Measurements from ENCODE around the gene SNRNP200. TPM values are rescaled to one million over a fixed set of nuclear protein-coding genes. Genes with fewer than 3 reads are reported as not detected.

SNRNP200 gene
- 109 to 121 TPM (median 113 TPM) in 5 replicates for total RNA-seq (2022; extraction: Qiagen RNA extraction)

DNA sequence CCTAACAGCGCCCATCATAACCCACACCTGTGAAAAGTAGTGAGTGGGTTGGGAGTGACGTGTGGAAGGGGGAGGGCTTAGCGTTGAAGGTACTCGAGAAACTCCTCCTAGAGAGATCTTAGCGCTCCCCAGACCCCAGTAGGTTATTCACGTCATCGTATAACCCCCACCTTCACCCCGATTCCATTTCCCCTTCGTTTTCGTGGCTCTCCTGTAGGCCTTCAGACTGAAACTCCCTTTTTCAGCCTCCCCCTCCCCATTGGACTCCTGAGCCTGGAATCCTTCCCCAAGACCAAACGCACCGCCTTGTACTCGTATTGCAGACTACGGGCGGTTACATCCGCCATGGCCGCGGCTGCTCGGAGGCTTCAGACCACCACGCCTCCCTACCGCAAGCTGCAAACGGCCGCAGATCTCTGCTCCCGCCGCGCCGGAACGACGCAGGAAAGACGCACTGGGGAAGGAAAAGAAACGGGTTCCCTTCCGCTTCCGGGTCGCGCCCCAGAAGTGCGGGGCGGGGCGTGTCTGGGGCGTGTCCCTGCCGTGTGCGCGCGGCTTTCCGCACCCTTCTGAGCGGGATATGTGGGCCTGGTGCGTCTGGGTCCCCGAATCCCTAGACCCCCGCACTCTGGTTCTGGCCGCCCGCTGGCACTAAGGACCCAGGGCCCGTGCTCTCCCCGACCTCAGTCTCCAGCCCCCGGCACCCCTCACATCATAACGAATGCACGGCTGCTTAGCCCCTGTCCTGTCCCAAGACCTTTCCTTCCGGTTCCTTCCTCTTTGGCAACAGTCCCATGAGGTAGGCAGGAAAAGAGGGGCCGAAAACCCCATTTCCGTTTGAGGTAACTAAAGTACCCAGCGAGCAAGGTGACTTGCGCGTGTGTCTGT lies at the start of gene SNRNP200:
Gene SNRNP200, minus strand, starts transcription at position 456 of the 888 bp plus-strand sequence. Its CDS starts 109 bp downstream, at position 347.

DNA sequence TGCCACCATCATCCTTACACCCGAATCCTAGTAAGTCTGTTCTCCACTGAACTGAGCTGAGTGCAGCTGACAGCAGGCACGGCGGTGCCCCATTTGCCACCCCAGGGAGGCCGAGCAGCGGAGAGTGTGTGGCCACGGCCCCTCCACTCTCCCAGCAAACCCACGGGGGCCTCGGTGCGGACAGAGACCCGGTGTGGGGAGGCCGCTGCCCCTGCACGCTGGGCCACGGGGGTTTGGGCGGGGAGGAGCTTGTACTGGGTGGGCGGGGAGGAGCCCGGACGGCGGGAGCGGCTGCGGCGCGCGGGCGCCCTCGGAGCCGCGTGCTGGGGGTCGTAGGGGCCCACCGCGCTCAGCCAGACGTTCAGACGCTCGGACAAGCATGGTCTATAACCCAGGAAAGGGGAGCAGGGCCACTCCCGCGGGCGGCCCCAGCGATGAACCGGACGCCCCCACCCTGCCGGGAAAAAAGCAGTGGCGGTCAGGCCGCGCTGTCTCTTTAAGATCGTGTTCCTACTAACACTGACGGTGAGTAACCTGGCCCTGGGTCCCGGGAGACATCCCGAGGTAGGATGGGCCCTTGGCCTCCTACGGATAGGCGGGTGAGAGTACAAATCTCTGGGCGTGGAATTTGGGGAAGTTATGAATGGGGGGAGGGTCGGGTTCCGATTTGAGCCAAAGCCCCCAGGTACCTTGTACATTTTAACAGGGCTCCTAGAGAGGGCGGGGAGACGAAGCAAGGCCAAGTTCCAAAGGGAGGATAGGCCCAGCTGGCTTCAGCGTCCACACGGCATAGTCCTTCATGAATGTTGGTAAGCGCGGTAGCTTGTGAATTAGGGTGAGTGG lies 19.9 kb upstream of the SNRNP200 start, which contains the start of gene ITPRIPL1:
Gene ITPRIPL1, plus strand, starts transcription at position 277 of the 843 bp plus-strand sequence. Its CDS starts 523 bp downstream, at position 800.

DNA sequence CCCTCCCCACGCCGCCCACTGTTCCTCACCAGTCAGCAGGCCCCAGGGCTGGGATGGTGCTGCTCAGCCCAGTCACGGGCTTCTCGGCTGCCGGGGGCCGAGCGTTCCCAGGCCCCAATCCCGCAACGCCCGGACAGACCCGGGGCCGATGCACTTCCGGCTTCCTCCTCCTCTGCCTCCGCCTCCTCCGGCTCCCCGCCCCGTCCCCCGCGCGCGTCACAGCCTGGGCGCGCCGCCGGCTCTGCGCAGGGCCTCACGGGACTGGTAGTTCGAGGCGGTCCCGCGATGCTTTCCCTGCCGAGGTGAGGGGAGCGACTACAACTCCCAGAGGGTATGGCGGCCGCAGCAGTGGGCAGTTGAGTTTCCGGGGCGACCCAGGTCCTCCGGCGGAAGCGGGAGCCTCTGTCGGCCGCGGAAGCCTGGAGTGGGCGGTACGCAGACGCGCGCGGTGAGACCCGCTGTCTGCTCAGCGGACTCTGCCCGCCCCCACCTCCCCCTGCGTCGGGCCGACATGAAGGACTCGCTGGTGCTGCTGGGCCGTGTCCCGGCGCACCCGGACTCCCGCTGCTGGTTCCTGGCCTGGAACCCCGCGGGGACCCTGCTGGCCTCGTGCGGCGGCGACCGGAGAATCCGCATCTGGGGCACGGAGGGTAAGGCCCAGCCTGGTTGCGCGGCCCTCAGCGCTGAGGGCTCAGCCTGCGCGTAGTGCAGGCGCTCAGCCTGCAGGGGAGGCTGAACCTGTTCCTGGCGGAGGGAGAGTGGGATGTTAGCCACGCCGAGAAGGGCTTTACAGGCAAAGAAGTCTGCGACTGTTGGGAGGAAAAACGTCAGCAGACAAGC lies 39.3 kb downstream of the SNRNP200 start, which contains the start of the genes CIAO1 and TMEM127:
Gene CIAO1, plus strand, starts transcription at position 386 of the 840 bp plus-strand sequence. Its CDS starts 126 bp downstream, at position 512.
Gene TMEM127, minus strand, starts transcription at position 158 of the 840 bp plus-strand sequence. CDS start 616 bp downstream, outside the sequence.

Other genes with a start within 250 kb of the SNRNP200 start
- gene ADRA2B, start 189.0 kb downstream of the SNRNP200 start, total RNA-seq (2022; extraction: Qiagen RNA extraction): 0.14 to 0.18 TPM (median 0.14 TPM) in 5 replicates
- gene ASTL, start 167.0 kb downstream of the SNRNP200 start, total RNA-seq (2022; extraction: Qiagen RNA extraction): not detected in 5 replicates
- gene DUSP2, start 160.1 kb downstream of the SNRNP200 start, total RNA-seq (2022; extraction: Qiagen RNA extraction): 0.26 to 0.52 TPM (median 0.38 TPM) in 5 replicates
- 82.4 to 97.5 TPM (median 85.4 TPM) in 5 replicates for gene STARD7, start 96.7 kb downstream of the SNRNP200 start, total RNA-seq (2022; extraction: Qiagen RNA extraction)
- 38.2 to 44.6 TPM (median 42.8 TPM) in 5 replicates for gene TMEM127, start 39.5 kb downstream of the SNRNP200 start, total RNA-seq (2022; extraction: Qiagen RNA extraction)
- 76.1 to 86.0 TPM (median 84.2 TPM) in 5 replicates for gene CIAO1, start 39.3 kb downstream of the SNRNP200 start, total RNA-seq (2022; extraction: Qiagen RNA extraction)
- not detected in 5 replicates for gene ITPRIPL1, start 19.8 kb upstream of the SNRNP200 start, total RNA-seq (2022; extraction: Qiagen RNA extraction)
- gene NCAPH, start 30.2 kb upstream of the SNRNP200 start, total RNA-seq (2022; extraction: Qiagen RNA extraction): 38.6 to 48.1 TPM (median 42.9 TPM) in 5 replicates
- 0.41 to 0.89 TPM (median 0.83 TPM) in 5 replicates for gene NEURL3, start 199.8 kb upstream of the SNRNP200 start, total RNA-seq (2022; extraction: Qiagen RNA extraction)
- gene ARID5A, start 231.2 kb upstream of the SNRNP200 start, total RNA-seq (2022; extraction: Qiagen RNA extraction): 3.6 to 4.4 TPM (median 4.0 TPM) in 5 replicates

Measured in A549 treated with AZD2906 at 1 μM for 4 hours (cell line).